ENCODE data around the gene STXBP6. TPM values are rescaled to one million over a fixed set of nuclear protein-coding genes. Genes with fewer than 3 reads are reported as not detected.

The STXBP6 gene
- total and polyA plus RNA-seq, 2 donors (not counting 3 experiments of a cell fraction or from before 2014, with no cell fraction given): 0.06 TPM; not detected in 1

- H3K4me1 ChIP-seq (ENCODE audit: control insufficient read depth, extremely low read depth, insufficient read depth, low read length): no peaks in the 10 kb centered on the region
- H3K9ac ChIP-seq (replicated peaks; ENCODE audit: extremely low read depth, insufficient read depth, low read length): no peak overlapping the region
- POLR2A ChIA-PET: no interaction called here
- BruUV-seq (replicated peaks): no TSS peak
- no peak overlapping the region for H3K4me3 ChIP-seq (replicated peaks in 1 of 3; ENCODE audit: insufficient read depth in 1 of 3, low read depth in 1 of 3, low read length in 3 of 3)
- DNase-seq (ENCODE audit: low read depth, low spot score) (no peak), FAIRE-seq (no peak)
- intact Hi-C loops (cut with micrococcal nuclease) (no loop called here), dilution Hi-C loops (cut with MboI; ENCODE audit: extremely low pct_ligation_motif_present, low sequenced_read_pairs) (no loop called here)
- H3K4me2 ChIP-seq (ENCODE audit: insufficient read depth, low read length): no peak overlapping the region
- TF ChIP-seq GATA2 (IDR thresholded peaks at IDR 0.05; ENCODE audit: insufficient read depth, insufficient read length, low read depth, low read length) (no peak), CTCF (IDR thresholded peaks at IDR 0.05; ENCODE audit: extremely low read depth in 1 of 2, insufficient read depth in 1 of 2, low read depth in 1 of 2, low read length in 2 of 2) (no peak), POLR2AphosphoS5 (IDR thresholded peaks at IDR 0.05; ENCODE audit: insufficient read depth, low read depth, low read length) (no peak), FOS (IDR thresholded peaks at IDR 0.05; ENCODE audit: borderline replicate concordance, insufficient read depth, low read length) (no peak), MAX (IDR thresholded peaks at IDR 0.05; ENCODE audit: insufficient read depth, insufficient read length) (no peak), JUN (IDR thresholded peaks at IDR 0.05; ENCODE audit: borderline replicate concordance, insufficient read depth, insufficient read length, low read depth) (no peak), MYC (IDR thresholded peaks at IDR 0.05; ENCODE audit: low read depth, low read length) (no peak), POLR2A (IDR thresholded peaks at IDR 0.05; ENCODE audit: low read depth, low read length) (no peak), EZH2 (IDR thresholded peaks at IDR 0.05; ENCODE audit: borderline replicate concordance, low read depth, low read length, severe bottlenecking) (no peak)
- no peaks in the 10 kb centered on the region for H3K9me3 ChIP-seq (replicated peaks; ENCODE audit: control insufficient read depth, insufficient read depth, low read length)
- H3K27ac ChIP-seq (ENCODE audit: insufficient read depth, low read depth, low read length): no peak overlapping the region
- no peaks in the 10 kb centered on the region for H3K9me1 ChIP-seq (replicated peaks; ENCODE audit: control insufficient read depth, extremely low read depth, insufficient read depth, low read length)
- no peaks in the 10 kb centered on the region for H3K27me3 ChIP-seq (ENCODE audit: control insufficient read depth in 2 of 2, insufficient read depth in 2 of 2, low read length in 2 of 2)
- H4K20me1 ChIP-seq (replicated peaks; ENCODE audit: control insufficient read depth, extremely low read depth, insufficient read depth, low read length): no peaks in the 10 kb centered on the region
- CTCF ChIA-PET: interaction anchor here (1.6 kb wide), 1 partner anchor 8 kb away, joined by 7 read pairs; no protein-coding TSS in a partner anchor
- H3K79me2 ChIP-seq (ENCODE audit: control insufficient read depth, insufficient read depth, low read length): no peaks in the 10 kb centered on the region
- no peaks in the 10 kb centered on the region for H3K36me3 ChIP-seq (ENCODE audit: control insufficient read depth in 2 of 2, extremely low read depth in 1 of 2, insufficient read depth in 2 of 2, low read length in 2 of 2)
- no peak overlapping the region for H2AFZ ChIP-seq (ENCODE audit: low read depth, low read length)
Observed at GRCh38 chr14:24814944-24815343, 235.0 kb downstream of the STXBP6 start.

All from endothelial cell of umbilical vein (primary cell).